HG02943 (cell line): ENCODE data around the gene SCN9A.
"Not testable (repeated sequence)": the region's sequence is repeated elsewhere in the genome, so short reads cannot be mapped to it uniquely, and the experiment has no call there.

Experiments used
- ATAC-seq: cut with Tn5 transposase; IDR thresholded peaks from one replicate; pipeline ENCODE4 v1.9.1; 2021; ENCODE audit warnings: mild to moderate bottlenecking, low read depth, moderate library complexity; ENCODE audit not compliant: unreplicated experiment

The SCN9A gene

DNA sequence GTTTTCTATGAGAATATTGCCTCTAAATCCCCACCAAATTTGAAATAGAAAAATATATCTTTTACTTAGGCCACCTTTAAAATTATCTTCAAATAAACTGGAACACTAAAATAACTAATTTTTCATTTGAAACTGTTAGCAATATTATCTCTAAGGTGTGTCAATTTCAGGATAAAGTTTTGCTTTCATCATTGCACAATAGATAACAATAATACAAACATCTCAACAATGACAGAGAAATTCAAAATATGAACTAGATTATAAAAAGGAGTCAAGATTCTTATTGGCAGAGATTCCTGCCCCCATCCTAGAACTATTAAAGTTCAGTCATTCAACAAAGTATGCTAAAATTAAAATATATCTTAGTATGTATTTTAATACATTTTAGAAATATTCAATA is 117.9 kb downstream of the SCN9A start:
- ATAC-seq = no peak

DNA sequence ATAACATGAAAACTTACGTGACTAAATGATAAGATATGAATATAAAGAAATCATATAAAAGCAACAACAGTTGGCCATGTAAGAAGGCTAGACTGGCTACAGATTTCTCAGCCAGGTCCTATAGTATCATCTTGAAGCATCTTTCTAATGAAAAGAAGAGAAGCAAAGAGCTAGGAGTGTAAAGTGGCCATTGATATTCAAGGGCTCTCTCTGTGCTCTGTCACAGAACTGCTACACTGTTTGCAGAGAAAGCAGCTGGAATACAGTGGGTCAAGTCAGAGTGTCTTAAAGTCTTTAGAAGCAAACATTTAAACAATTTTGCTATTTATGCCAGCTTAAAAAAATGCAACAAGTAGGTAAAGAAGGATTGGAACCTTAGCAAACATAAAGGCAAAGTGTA is 118.8 kb downstream of the SCN9A start:
- no peak for ATAC-seq

DNA sequence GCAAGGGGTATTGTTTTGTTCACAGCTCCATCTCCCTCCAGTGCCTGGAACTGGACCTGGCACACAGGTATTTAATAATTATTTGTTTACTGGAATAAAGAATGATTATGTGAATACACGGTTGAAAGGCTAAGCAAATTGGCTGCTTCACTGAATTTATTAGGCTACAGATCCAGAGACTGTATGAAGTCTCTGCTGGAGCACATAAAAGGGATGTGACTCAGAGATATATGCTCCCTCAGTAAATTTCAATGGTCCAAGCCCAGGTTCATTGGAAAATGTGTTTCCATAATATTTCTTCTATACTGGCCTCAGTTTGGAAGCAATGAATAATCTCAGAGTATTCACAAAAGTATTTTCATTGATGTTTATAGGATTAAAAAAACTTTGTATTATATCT is 126.4 kb downstream of the SCN9A start:
- ATAC-seq = no peak

DNA sequence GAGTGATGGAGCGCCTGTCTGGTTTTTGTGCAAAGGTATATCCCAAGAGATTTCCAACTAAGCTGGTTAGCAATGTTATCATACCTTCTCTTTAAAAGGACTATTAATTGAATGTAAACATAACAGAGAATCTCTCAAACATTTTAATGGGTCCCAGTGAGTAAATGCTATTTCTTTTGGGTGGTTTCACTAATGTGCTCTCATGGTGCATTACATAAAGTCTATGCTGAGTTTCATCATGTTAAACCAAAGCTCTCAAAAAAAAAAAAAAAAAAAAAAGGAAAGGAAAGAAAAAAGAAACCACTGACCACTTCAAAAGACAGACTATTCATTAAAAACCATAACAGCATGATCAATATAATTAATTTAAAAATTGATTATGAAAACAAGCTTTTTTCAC is 128.8 kb downstream of the SCN9A start:
- no peak for ATAC-seq

DNA sequence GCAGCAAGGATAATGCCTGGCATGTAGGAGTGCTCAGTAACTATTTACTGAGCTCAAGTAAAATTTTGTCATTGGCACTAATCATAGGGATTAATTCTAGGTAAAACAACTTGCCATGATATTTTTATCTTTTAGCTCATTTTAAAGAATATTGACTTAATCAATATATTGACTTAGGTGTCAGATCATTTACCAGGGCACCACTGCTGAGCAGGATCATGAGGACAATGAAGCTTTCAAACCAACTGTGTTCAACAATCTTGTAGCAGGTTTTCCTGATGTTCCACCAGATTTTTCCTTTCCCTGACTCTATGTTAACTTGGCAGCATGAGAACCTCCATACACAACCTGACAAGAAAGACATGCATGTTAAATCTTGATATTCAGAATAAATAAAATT is 133.4 kb downstream of the SCN9A start:
- no peak for ATAC-seq

DNA sequence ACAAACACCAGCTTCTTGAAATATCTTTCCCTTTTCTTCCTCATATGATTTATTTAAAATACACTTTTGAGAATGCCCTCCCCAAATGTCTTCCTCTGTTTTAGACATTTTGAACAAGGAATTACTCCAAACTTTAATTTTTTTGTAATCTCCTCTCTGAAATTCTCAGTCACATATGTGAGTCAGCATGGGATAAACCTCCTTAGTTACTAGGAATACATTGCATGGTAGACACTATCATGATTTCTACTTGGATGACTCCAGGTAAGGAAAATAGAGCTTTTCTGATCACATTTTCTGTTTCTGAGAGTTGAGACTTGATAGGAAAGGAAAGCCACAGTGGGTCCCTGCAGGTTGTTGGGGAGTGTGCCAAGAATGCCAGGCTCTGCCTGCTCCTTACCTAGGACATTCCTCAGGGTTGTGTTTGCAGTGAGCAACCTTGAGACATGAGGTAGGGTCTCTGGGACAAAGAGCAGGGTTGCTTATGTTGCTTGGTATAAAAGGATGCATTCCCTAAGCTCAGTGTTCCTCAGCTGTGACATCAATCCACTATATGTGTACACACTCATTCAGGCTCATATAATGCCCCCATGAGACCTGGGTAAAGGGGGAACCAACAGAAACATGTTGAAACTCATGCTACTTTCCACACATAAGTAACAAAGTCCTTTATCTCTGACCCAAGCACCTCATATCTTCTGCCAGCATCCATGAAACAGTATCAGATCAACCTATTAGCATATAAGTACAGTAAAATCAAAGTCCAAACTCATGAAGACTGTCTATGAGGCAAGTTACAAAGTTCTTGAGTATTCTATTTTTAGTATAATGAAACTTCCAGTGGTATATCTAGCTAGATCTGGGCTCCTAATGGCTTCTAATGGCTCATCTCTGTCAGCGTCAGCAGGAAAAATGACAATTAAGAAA is 135.1 kb downstream of the SCN9A start:
- ATAC-seq = no peak

DNA sequence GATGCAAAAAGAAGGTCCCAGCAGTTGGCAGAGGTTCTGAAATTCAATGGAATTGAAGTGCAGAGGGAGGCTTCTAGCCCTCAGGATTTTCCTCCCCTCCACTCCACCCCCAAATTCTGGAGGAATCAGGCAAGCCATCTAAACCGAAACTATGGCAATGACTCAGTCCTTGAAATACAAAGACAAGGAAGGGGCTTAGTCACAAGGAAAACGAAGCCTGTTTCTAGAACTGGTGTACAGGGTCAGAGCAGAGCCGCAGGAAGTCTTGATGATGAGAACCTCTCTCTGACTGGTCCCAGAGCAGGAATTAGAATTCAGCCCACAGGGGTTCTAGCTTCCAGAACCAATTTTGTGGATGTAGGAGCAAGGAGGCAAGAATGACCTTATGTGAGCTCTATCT is 136.2 kb downstream of the SCN9A start:
- no peak for ATAC-seq

DNA sequence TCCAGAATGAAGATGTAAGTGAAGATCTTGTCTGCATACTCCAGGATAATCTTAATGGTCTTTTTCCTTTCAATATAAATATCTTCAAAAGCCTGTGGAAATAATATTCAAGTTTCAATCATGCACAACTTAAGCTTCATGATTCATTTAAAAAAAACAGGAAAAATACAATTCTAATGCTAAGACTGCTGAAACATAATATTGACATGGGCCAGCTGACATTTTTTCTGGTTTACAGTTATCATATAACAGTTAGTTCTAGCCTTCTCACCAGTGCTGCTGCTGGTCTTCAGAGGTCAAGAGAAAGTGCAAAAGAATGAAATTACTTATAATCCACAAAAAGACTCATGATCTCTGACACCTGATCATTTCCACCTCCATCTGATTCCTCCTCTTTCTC is 137.6 kb downstream of the SCN9A start:
- no peak for ATAC-seq

DNA sequence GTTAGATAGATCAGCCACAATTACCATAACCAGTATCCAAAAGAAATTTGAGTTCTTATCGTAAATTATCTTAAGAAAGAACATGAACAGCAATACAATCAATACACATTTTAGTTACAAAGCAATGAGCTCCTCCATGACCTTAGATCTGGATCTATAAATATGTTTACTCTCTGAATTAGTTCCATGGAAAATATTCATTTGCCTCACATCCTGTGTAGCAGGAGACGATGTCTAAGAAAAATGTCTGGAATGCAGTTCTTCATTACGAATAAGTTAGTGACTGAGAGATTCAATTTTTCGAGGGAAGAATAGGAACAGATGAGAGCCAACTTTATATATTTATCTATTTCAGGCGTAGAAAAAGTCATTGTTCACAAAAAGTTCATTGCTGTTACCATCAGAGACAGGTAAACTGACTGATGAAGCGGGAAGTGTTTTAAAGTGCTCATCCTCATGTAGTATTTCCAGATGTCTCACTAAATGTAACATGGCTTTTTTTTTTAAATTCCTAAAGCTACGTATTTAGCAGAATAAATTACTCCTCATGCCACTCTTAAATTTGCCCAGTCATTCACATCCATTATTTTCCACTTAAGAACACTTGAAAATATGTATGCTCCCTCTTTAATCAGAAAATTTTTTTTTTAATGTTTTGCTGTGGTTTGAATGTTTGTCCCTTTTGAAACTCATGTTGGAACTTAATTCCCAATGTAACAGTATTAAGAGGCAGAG is 141.5 kb downstream of the SCN9A start:
- ATAC-seq = no peak

DNA sequence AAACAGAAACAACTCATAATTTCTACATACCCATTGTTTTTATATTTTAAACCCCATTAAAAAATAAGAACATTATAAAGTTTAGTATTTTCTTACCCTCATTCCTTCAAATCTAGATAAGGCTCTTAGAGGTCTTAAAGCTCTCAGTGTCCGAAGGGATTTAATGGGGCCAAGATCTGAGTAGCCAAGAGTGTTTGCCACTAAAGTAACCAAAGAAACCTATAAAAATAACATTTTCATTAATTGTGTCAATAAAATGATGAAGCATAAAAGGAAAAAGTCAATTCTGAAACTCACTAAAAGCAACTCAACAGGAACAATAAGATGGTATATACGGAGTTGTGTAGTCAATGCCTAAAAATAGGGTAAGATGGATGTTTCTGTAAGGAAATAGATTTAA is 142.5 kb downstream of the SCN9A start:
- ATAC-seq = no peak

DNA sequence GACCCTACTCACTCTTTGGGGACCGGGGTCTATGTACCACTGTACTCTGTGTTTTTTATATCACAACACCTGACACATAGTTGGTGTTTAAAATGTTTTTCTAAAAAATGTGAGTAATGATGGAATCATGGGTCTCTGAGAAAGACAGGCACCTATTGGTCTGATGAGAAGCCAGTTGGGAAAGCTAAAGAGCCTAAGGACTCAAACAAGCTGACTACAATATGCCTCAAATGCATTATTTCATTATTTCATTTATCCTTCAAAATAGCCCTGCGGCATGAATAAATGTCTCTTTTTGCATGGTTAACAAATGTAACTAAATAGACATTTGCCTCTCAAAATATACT is 145.0 kb downstream of the SCN9A start:
- no peak for ATAC-seq

DNA sequence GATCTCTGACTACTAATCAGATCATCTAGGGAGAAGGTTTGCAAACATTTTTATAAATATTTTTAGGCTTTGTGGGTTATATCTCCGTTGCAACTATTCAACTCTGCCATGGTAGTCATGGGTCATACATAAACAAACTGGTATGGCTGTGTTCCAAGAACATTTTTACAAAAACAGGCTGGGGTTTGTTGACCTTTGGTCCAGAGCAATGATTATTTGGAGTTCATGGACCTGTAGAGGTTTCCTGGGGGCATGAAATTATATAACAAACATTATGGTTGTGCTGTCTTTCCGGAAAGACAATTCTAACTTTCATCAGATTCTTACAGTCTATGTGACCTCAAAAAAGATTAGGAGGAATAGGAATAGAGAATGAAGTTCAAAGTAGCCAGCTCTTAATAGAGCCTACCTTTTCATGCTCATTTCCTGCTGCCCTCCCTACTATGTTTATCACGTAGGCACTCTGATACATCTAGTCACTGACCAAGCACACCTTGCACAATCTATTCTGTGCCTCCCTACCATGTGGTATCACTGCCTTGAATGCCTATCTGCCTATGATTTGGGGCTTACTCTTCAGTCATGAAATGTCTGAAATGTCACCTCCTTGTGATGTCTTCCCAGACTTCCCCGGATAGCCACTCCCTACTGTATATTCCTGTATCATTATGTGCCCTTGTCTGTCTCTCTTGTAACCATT is 145.6 kb downstream of the SCN9A start:
- no peak for ATAC-seq

DNA sequence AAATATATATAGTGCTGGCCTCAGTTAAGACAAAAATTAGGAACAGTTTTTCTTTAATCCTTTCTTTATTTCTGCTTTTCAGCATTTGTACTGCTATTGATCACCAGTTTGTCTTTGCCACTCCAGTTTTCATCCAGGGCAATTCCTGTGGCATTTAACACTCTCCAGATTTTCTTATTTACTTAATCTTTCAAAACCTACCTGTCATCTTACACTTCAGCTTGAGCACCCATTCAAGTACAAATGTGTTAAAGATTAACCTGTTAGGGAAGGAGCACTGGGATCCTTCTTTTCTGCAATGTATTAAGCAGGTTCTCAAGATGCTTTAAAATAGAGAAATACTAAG is 146.1 kb downstream of the SCN9A start:
- ATAC-seq = no peak

DNA sequence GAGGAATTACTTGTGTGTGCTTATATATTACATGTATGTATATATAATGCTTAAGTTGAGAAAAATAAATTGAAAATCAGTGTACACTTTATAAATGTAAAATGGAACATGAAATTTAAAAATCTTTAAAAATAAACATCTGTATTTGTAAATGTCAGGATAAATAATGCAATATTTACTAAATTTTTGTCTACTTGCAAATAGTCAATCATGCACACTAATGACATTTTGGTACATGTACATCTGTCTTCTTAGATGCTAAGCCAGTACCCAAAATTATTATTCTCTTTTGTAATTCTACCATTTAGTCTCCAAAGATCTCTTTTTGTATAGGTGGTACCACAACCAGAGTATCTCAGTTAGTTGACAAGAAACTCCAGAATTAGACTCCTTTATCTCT is 151.5 kb downstream of the SCN9A start:
- ATAC-seq = no peak

DNA sequence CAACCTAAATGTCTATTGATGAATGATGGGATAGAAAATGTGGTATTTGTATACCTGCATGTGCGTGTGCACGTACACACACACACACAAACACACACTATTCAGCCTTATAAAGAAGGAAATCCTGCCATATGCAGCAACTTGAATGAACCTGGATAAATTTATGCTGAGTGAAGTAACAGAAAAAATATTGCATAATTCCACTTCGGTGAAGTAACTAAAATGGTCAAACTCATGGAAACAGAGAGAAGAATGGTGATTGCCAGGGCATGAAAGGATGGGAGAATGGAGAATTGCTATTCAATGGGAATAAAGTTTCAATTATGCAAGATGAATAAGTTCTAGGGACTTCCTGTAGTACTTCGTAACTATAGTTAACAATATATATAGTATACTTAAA is 152.4 kb downstream of the SCN9A start:
- ATAC-seq = no peak

DNA sequence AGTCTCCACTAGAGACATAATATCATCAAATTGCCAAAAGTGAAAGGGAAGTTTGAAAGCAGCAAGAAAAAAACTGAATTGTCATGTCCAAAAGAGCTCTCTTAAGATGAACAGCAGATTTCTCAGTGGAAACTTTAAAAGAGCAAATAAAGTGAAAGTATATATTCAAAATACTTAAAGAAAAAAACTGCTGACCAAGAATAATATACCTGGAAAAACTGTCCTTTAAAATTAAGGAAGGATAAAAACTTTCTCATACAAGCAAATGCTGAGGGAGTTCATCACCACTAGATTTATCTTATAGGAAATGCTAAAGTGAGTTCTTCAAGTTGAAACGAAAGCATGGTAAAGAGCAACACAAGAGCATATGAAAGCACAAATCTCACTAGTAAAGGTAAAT is 164.7 kb downstream of the SCN9A start:
- no peak for ATAC-seq

DNA sequence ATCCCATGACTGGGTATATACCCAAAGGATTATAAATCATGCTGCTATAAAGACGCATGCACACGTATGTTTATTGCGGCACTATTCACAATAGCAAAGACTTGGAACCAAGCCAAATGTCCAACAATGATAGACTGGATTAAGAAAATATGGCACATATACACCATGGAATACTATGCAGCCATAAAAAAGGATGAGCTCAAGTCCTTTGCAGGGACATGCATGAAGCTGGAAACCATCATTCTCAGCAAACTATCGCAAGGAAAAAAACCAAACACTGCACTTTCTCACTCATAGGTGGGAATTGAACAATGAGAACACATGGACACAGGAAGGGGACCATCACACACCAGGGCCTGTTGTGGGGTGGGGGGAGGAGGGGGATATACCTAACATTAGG is 165.8 kb downstream of the SCN9A start:
- ATAC-seq = not testable (repeated sequence)

DNA sequence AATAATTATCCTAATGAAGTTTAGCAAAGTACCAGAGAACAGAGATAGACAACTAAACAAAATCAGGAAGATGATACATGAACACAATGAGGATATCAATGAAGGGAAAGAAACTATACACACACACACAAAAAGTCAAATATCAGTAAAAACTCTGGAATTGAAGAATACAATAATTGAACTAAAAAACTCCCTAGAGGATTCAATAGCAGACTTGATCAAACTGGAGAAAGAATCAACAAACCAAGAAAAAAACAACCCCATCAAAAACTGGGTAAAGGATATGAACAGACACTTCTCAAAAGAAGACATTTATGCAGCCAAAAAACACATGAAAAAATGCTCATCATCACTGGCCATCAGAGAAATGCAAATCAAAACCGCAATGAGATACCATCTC is 166.4 kb downstream of the SCN9A start:
- ATAC-seq = not testable (repeated sequence)

DNA sequence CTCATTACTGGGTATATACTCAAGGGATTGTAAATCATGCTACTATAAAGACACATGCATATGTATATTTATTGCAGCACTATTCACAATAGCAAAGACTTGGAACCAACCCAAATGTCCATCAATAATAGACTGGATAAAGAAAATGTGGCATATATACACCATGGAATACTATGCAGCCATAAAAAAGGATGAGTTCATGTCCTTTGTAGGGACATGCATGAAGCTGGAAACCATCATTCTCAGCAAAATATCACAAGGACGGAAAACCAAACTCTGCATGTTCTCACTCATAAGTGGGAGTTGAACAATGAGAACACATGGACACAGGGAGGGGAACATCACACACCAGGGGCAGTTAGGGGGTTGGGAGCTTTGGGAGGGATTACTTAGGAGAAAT is 169.6 kb downstream of the SCN9A start:
- not testable (repeated sequence) for ATAC-seq

DNA sequence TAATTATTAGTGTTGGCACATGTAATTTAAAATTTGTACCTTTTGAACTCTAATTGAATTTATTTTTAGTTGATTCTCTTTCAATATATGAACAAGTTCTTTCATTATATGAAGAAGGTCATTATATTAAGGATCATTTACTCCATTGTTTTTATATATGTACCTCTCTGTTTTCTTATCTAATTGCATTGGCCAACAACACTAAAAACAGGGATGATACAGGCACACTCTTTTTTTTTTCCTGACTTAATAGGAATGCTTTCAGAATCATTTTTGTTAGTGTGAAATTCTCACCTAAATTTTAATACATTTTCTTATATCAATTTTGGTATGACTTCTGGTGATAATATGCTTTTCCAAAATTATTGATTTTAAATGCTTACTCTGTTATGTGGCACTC is 173.0 kb downstream of the SCN9A start:
- no peak for ATAC-seq

DNA sequence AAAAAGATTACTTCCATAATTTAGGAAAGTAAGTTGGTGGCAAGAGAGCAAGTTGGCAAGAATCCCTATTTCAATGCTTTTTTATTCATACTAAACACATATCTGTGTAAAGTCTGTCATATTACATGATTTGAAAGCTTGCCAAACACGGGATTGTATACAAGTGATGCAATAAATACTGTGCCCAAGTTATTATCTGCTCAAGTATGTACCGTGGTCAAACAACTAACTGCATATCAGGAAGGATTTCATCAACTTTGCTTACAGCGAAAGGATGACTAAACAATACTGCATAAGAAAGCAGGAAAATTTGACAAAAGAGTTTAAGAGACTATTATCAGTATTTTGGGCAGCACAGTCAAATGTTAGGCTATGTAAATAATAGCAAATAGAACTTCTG is 178.3 kb downstream of the SCN9A start:
- ATAC-seq = no peak

DNA sequence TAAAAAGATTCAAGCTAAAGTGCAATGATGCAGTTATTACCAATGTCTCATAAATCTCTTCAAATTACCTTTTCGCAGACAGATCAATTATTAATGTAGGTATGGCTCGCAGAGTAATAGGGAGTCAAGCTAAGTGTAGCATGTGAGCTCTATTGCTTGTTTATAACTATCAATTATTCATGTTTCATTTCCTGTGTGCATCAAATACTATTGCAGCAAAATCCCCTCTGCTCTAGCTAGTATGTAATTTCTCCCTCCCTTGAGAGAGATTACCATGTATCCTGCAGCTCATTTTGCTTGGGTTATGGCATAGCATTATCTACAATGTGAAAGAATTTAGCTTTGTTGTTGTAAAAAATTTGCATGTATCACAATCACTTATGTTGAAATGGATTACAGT is 182.3 kb downstream of the SCN9A start:
- ATAC-seq = no peak
